GM19395 (cell line): ENCODE measurements around the gene AIFM2.

Experiments used
- ATAC-seq: cut with Tn5 transposase; IDR thresholded peaks from one replicate; pipeline ENCODE4 v1.9.1; 2021; ENCODE audit warnings: mild to moderate bottlenecking, moderate library complexity; ENCODE audit not compliant: unreplicated experiment

AIFM2 gene

DNA sequence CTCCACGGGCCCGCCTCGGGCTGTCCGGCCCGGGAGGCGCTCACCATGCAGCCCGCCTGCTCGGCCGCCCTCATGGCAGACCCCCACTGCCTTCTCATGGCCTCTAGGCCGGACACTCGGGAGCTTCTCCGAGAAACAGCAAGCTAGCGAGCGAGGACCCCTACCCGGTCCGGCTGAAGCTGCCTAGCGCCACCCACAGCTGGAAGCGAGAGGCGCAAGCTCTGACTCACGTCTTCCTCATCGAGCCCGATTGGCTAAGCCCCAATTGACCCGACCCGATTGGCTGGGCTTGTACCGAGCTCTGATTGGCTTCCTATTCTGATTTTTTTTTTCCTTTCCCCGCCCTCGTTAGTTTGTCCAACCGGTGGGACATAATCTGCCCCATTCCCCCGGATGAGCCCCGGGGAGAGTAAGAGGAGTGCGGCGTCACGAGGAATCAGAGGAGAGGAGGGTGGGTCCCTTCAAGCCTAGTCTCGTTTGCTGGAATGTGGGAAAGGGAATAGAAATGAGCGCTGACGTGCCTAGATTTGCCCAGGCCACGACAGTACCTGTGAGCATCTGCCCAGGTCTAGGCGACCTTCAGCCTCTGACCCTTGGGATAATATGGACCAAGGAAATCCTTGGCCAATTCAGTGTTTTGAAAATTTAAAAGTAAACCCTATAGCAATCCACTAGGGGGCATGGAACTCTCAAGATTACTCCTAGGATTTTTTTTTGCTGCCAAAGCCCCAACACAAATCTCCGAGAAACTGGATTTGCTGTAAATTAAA, 14.0 kb upstream of the AIFM2 start, which contains the start of gene TYSND1:
Gene TYSND1 (minus strand): TSS at position 212 of the 770 bp plus-strand sequence. CDS start 114 bp downstream, at position 98.
- peak; percentile 91 for ATAC-seq

DNA sequence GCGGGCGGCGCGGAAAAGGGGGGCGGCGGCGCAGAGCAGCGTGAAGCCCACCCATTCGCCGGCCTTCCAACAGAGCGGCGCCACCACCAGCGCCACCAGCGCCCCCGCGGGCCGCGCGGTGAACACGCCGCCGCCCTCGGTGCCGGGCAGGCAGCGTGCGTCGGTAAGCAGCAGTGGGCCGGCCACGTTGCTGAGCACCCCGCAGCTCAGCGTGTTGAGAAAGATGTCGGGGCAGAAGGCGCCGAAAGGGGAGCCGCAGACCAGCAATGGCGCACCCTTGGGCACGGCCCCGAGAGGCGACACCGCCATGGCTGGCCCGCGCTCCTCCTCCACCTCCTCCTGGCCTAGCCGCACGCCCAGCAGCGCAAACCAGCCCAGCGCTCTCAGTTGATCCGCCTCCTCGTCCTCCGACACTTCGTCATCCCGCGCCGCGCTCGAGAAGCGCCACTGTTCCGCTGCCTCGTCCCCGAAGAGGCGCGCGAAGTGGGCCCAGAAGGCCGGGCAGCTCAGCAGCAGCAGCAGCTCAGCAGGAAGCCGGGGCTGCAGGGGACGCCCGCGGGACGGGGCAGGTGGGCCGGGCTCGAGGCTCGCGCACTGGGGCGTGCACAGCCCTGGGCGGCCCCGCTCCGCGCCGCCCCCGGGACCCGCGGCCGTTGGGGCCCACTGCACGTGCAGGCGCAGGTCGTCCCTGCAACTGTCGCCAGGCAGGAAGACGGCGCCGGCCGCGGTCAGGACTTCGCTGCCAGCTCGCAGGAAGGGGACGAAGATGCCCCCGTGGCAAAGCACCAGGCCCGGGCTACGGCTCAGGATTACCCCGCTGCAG, 13.3 kb upstream of the AIFM2 start:
- peak; percentile 53 for ATAC-seq

- peak; percentile 7 for ATAC-seq
These were observed 12.6 kb upstream of the AIFM2 start for GRCh38 chr10:70145166-70145665.

GRCh38 chr10:70144372-70145110, 11.9 kb upstream of the AIFM2 start:
- no peak for ATAC-seq

DNA sequence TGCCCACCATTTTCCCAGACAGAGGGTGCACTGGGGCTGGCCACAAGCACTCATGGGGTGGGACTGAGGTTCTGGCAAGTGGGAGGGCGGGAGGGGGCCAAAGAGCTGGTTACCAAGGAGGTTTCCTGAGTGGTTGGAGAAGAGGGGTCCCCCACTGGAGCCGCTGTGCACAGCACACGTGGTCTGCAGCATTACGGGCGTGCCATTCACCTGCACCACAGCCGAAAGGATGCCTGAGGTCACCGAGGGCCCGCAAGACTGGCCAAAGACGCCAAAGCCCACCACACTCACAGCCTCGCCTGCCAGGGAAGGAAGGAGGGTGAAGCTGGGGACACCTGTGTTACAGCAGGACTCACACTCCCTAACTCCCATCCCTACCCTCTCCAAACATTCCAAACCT, 9.9 kb upstream of the AIFM2 start:
- ATAC-seq: no peak

DNA sequence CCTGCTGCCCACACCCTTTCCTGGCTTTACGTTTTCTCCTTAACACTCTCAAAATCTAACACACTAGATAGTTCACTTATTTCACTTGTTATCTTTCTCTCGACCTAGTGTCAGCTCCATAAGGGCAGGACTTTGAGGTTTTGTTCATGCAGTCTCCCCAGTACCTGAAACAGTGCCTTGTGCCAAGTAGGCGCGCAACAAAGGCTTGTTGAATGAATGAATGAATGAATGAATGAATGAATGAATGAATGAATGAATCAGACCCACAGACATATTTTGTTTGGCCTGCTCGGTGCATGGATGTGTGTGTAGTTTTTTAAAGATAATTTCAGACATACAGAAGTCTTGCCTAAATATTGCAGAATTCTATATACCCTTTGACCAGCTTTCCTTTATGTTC, 7.7 kb upstream of the AIFM2 start:
- no peak for ATAC-seq

DNA sequence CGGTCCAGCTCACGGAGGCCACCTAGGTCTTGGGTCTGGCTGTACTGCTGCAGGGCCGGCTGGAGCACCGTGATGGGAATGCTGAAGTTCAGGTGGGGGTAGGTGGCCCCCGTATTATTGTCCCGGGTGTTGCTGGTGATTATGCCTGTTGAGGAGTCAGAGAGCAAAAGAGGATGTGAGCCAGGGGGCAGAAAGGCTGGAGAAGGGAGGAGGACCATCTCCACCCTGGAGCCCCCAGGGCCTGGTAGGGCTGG, 7.3 kb upstream of the AIFM2 start:
- ATAC-seq: no peak

- no peak for ATAC-seq
These were observed 6.7 kb upstream of the AIFM2 start for GRCh38 chr10:70139151-70139996.

GRCh38 chr10:70137927-70138883, 5.6 kb upstream of the AIFM2 start:
- no peak for ATAC-seq

GRCh38 chr10:70137135-70137534, 4.5 kb upstream of the AIFM2 start:
- ATAC-seq: no peak

DNA sequence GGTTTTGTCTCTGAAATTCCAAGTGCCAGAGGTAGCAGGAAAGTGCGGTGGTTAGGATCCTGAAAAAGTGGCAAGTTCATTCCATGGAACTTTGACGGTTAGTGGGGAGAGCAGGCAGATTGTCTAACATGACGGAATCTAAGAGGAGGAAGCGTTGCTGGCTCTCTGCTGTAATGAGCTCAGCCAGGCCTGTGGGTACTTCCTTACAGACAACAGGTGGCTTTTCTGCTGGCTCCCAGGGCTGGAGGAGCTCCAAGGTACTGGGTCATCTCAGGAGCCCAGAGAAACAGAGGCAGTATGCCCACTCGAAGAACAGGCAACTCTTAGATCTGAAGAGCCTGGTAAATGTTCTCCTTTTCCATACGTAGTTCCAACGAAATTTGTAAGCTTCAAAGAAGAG, 3.1 kb upstream of the AIFM2 start:
- no peak for ATAC-seq

GRCh38 chr10:70135046-70135445, 2.4 kb upstream of the AIFM2 start:
- no peak for ATAC-seq

DNA sequence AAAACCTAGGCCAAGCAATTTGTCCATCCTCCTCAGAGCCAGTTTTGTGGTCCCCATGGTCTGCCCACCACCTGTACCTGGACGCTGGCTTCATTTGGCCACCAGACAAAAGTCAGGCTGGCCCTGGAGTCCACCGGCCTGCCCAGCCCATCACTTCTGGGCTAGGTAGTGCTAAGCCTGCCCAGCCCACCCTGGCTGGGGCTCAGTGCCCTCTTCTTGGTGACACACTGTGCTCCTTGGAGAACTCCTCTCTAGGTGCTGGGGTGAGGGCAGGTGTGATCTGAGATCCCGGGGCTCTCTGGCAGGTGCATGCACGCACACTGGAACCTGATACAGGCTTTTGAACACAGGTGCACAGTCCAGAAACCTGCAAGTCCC, 1.1 kb downstream of the AIFM2 start:
- ATAC-seq: no peak

DNA sequence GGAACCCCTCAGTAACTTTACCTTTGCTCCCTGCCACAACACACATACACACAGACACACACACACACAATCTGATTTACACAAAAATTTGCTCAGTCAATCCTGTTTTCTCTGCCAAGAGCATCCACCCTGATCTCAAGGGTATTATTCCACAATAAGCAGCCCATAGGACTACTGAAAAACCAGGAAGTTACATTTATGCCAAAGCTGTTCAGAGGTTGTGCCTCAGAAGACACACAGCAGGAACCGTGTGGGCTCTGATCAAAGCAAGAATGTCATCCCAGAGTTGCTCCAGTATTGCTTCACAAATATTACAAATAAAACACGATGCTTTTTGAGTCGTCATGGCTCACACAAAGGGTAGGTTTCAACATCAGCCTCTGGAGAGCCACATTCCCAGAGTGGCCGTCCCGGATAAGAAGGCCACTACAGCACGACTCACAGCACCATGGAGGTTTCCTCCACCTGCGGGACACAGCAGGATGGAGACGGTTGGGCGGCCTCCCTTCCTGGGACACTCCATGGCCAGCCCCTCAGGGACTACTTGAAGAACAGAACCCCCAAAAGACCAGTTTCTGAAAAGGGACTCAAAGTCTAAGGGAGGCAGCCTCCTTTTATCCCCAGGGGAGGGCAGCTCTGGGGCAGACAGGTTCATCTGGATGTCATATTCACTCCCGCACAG, 1.6 kb downstream of the AIFM2 start:
- ATAC-seq: no peak

DNA sequence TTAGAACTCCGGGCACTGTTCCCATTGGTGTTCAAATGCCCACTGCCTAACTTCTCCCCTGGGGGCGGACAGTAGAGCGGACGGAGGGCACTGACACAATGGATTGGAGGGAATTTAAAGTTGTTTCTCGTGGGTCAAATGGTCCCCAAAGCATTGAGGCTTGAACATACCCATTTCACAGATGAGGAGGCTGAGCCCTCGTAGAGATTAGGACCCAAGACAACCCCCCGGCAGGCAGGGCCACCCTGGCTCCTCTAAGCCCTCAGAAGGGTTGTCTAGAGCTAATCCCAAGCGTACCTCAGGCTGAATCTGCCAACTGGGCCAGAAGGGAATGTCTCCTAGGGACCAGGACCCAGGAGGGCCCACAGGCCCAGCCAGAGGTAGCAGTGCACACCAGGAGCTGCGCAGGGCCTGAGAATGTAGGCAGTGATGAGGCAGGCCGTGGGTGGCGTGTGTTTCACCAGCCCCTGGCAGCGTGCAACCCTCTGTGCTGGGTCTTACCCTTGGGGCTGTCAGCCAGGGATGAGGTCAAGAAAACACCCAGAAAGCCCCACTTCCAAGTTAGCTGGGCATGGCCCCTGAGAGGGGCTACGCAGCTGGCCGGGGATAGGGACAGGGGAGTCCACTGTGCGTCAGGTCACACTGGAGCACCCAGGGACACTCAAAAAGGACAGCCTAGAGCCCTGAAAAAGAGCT, 5.8 kb downstream of the AIFM2 start:
- ATAC-seq: no peak

GRCh38 chr10:70125918-70126552, 6.6 kb downstream of the AIFM2 start:
- ATAC-seq: no peak

GRCh38 chr10:70124918-70125317, 7.7 kb downstream of the AIFM2 start:
- ATAC-seq: no peak

DNA sequence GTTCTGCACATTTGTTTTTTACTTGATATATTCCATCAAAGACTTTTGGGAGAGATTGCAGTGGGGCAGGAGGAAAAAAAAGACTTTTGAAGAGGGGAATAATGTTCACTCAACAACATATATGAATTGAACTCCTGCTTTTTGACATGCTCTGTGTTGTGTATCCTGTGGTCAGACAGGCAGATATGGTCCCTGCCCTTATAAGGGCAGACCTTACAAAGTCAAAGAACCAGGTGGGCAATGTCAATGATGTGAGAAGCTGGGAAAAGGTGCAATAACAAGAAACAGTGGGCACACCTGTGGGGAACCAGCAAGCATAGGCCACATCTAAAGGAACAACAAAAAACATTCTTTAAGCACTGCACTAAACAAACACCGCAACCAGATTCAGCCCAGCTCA, 8.2 kb downstream of the AIFM2 start:
- ATAC-seq: no peak
